ENCODE data around the gene PIP5K1B.
"Not testable (repeated sequence)": the region's sequence is repeated elsewhere in the genome, so short reads cannot be mapped to it uniquely, and the experiment has no call there.

The PIP5K1B gene, protein sequence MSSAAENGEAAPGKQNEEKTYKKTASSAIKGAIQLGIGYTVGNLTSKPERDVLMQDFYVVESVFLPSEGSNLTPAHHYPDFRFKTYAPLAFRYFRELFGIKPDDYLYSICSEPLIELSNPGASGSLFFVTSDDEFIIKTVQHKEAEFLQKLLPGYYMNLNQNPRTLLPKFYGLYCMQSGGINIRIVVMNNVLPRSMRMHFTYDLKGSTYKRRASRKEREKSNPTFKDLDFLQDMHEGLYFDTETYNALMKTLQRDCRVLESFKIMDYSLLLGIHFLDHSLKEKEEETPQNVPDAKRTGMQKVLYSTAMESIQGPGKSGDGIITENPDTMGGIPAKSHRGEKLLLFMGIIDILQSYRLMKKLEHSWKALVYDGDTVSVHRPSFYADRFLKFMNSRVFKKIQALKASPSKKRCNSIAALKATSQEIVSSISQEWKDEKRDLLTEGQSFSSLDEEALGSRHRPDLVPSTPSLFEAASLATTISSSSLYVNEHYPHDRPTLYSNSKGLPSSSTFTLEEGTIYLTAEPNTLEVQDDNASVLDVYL

DNA sequence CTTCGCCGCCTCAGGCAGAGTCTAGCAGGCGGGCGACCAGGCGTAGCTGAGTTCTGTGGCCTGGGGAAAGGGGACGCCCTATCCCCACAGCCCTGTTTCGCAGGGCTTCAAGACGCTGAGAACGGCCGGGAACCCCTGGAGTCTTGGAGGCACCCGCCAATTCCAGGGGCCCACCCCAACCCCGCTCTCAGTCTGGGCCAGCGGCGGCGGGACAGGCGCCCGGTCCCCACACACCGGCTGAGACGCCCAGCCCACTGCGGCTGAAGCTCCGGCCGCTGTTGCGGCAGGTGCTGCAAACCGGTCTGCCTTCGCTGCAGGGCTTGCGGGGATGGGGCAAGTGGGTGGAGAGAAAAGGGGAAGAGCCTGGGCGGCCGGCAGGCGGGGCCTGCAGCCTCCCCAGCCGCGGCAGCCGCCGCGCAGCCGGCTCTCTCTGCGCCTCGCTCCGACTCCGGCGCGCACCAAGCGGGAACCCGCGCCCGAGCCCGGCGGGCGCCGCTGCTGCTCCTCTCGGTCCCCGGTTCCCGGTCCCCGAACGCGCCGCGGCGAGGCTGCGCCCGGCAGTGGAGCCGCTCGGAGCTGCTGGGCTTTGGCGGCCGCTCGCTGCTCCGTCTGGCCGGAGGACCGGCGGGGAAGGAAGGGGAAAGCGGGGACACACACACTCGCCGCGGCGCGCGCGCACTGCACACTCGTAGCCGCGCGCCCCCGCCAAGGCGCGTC lies at the start of gene PIP5K1B:
Gene PIP5K1B, plus strand, starts transcription at position 427 of the 717 bp plus-strand sequence. CDS start 117,375 bp downstream, outside the sequence.
- peak; percentile 61 for DNase-seq

DNA sequence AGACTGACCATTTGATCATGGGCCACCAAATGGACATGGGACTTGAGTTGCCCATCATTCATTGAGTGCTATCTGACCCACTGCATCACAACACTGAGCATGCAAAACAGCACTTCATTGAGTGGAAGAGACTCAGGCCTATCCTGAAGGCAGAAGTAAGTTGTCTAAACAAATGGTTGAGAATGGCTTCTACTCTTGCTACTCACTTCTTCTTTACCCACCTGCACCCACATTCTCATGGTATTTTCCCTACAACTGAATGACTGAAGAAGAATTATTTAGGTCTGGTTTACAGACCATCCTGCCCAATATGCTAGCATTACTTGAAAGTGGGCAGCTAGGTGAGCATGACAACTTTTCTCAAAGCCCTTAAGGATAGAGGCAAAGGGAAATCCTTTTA lies 41.0 kb upstream of the PIP5K1B start:
- no peak for DNase-seq

DNA sequence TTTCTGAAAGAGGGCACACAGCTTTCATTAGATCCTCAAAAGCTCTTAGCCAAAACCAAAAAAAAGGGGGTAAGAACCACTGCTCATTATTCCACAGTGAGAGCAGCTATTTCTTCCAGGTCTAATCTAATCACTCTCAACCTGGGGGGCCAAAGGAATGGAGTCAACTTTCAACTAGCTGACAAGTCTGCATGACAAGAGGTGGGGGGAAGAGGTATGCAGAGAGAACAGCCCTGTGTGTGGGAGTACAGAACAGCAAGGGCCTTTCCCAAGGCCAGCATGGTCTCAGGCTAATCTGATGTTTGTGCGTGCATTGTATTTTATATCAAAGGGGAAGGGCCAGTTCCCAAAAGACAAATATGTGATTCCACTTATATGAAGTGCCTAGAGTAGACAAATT lies 36.9 kb upstream of the PIP5K1B start:
- DNase-seq: no peak

DNA sequence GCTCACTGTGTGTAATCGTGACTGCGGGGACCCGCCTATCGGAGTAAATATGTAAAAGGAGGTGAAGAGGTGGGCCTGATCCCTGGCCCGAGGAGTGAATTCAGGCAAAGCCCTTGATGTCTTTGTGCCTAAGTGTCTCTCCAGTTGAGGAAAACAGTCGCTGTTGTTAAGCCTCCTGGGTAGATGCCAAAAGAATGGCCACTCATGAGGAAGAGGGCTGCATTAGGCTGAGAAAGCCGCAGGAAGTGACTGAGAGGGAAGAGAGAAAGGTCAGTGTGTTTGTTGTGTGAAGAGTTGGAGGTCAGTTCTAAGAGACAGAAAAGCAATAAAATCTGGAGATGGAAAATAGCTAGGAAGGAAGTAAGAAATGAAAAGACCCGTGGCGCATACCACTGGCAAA lies 35.8 kb upstream of the PIP5K1B start:
- DNase-seq: no peak

DNA sequence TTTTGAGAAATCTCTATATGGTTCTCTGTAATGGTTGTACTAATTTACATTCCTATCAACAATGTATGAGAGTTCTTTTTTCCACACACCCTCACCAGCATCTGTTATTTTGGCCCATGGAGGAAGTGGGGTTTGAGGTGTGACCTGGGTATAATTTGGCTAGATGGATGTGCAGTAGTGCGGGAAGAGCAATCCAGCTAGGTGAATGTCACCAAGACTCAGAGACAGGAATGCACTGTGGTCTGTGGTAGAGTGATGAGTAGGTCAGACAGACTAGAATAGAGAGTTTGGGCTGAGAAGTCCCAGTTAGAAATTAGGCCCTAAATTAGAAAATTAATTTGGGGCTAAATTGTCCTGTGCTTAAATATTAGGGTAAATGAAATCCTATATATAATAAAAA lies 32.8 kb upstream of the PIP5K1B start:
- DNase-seq: no peak

DNA sequence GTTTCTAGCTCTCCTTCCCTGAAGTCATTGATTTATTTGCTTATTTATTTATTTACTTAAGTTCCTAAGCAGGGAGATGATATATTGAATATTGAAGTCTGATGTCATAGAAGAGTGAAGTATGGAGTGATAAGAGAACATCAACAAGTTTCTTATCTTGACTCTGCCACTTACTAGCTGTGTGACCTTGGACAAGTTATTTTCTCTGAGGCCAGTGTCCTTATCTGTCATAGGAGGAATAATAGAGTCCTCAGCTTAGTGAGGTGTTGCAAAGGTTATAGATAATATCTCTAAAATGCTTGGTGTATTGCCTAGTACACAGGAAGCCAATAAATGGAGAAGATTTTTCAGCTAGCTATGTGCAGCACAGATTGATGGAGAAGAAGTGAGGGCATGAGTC lies 32.4 kb upstream of the PIP5K1B start:
- DNase-seq: no peak

DNA sequence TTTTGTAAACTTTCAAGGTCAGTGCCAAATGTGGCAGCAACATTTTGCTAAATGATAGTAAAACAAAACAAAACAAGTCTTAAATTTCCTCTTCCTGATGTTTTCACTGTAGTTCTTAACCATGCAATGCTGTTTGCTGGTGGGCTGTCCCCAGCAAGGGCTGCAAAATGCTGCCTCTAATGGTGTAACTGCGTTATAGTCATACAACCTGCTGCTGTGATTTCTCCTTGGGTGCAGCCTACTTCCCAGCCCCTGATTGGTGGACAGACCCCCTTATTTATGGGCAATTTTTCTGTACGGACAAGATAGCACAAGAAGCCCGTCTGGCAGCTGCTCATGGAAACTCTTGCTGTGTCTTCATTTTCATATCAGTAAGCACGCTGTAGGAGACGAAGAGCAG lies 26.6 kb upstream of the PIP5K1B start:
- DNase-seq: no peak

DNA sequence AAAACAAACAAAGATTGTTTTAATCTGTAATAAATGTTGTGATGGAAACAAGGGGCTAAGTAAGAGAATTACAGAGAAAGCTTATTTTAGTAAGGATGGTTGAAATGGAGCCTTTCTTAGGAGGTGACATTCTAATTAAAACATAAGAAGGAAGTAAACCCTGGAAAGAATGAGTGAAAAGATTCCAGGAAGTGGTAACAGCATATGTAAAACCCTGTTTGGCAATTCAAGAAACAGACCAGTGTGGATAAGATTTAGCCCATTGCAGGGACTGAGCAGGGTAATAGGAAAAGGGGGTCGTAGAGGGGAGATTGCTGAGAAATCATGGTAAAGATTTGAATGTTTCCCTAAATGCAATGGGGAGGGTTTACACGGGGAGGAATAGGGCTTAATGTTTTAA lies 21.6 kb upstream of the PIP5K1B start:
- DNase-seq: no peak

DNA sequence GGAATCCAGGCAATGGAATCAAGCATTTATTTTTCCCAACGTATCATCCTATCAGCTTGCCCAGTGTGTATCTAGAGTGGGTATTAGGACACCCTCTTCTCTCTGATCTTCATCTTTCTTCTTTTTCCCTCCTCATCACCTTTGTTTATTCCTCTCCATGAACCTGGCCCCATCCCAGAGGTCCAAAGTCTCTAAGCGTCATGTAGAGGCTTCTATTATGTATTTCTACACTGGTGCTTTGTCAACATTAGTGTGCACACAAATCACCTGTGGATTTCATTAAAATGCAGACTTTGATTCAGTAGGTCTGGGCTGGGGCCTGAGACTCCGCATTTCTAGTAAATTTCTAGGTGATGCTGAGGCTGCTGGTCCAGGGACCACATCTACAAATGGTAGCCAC lies 19.8 kb upstream of the PIP5K1B start:
- DNase-seq: no peak

DNA sequence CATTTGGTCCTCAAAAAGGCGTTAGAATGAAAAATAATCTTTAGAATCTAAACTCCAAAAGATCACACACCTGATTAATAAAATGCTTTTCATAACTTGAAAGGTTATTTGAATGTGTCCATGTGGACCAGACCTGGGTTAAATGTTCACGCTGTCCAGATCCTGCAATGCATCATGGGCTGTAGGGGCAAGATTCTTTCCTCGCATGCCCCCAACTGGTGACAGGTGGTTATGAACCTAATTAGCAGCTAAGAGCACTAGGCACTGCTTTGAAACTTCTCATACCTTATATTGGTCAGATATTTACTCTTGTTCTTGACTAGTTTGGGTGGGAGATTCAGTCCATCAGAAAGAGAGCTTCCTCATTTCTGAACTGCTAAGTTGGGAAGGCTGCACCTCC lies 19.3 kb upstream of the PIP5K1B start:
- DNase-seq: no peak

DNA sequence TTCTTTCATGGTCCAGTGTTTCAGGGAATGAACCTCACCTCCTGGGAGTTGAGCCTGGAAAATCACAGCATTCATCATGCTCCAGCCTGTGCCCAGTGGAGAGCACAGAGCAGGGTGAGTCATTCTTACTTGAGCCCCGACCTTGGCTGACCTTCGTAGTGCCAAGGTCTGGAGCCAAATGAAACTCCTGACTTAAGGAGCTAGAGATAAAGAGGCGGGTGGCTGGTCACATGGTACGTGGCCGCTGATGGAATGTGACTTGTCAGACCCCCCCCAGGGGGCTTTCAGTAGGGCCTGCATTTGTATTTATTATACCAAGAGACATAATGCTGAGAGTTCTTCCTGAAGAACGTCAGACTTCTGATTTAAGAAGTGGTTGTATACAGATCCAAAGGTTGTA lies 15.0 kb upstream of the PIP5K1B start:
- no peak for DNase-seq

DNA sequence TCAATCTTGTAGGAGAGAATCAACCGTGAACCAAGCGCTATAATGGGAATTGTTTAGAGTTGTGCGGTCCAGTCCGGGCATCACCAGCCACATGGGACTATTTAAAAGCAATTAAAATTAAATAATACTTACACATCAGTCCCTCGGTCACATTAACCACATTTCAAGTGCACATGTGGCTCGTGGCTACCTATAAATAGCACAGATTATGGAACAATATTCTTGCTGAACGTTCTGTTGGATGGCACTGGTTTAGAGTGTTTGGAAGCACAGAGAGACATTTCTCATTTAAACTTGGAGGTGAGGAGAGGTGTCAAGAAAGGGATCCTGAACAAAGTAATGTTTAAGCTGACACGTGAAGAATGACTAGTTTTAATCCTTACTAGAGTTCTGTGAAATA lies 12.5 kb upstream of the PIP5K1B start:
- no peak for DNase-seq

DNA sequence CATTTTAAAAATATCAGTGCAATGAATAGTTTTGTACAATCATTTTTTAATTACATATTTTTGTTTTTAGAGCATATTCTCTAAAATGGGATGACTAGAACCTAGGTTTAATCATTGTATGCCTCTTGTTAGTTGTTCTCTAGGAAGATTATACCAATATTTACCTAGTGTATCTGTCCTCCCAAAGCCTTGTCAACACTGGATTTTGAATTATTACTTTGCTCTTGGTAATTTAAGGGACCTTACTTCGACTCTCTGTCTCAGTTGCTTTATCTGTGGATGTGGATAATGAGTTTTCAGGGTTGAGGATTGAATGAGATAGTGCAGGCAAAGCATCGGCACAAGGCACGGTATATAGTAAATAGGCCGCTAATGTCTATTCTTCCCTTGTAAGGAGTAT lies 10.9 kb upstream of the PIP5K1B start:
- no peak for DNase-seq

DNA sequence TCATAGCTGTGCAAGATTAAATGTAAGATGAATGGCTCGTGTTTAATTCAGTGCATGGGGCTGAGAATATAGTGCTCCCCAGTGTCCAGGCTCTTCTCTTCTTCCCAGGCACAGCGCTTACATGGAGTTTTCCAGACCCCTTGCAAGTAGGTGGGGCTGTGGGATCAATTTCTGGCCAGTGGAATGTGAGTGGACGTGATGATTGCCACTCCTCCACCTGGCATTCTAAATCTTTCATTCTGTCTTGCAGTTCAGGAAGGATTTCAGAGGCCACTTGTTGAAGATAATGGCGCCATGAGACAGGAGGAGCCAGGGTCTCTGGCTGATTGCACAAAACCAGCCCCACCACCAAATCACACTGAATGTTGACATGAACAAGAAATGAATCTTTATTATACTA lies 7.2 kb upstream of the PIP5K1B start:
- DNase-seq: no peak

DNA sequence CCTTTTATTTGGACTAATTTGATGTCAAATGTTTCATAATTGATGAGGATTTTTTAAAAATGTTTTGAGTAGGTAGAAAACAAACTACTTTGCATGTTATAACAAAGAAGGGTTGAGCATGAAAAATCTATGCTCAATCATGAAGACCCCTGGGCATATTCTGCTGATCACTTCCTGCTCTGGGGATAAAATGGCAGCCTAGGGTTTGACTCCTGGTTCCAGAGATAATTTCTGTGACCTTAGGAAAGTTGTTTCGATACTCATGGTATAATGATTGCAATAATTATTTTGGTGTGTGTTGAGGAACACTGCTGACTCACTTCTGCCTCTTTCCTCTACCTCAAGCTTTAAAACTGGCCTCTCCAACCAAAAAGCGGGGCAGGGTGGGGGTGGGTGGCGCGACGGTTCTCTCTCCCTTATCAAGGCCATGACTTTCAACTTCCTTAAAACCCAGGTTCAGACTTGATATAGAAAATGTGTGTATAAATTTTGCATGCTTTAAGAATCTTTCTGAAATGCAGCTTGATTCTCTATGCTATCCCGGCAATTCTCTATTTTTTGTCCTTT lies 6.0 kb upstream of the PIP5K1B start:
- DNase-seq: no peak

DNA sequence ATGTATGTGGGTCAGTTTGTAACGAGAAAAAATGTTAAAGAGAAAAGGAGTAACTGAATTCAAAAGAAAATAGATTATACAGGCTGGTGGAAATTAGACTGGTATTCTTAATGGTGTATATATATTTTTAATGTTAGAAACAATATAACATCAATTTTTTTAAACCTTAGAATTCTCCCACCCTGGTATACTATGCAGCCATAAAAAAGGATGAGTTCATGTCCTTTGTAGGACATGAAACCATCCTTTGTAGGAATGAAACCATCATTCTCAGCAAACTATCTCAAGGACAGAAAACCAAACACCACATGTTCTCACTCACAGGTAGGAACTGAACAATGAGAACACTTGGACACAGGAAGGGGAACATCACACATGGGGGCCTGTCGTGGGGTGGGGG lies 5.4 kb upstream of the PIP5K1B start:
- DNase-seq: not testable (repeated sequence)

DNA sequence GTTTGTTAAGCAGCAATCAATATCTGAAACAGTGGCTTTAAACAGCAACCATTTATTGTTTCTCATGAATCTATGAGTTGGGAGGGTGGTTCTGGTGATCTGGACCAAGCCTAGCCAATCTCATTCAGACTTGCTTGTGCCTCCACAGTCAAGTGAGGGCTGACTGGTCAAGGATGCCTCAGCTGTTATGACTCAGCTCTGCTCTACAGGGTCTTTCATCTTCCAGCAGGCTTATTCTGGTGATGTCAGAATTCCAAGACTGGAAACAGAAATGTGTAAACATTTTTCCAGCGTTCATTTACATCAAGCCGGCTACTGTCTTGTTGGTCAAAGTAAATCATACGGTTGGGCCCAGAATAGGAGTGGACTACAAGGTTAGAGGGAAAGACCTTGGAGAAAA lies 2.5 kb upstream of the PIP5K1B start:
- no peak for DNase-seq

DNA sequence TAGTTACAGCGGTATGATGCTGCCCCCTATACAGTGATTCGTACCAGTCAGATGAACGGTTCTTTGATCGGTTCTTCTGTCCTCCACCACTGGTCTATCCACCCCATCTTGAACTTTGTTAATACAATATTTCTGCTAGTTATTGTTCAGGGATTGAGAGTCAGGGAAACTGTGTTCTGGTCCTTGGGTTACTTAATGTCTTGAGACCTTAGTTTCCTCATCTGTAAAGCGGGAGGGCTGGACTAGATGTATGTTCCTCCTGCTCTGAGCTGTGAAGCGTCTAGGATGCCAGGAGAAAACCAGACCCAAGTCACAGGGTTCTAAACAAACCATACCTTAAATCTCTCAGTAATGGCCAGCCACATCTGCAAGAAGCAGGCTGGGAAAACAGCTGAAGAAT lies 1.4 kb upstream of the PIP5K1B start:
- no peak for DNase-seq

DNA sequence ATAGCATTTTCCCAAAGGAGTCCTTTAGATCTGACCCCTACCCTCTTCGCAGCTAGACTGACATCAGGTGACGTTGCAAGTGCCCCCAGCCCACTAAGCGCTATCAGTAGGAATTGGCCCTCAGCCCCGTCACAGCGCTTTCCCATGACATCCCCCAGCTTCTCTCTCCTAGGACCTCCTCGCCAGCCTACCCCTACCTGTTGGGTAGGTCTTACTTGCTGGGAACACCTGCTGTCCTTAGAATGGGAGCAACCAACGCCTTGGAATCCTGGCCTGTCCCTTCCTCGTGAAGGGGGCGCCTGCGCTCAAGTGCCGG lies 584 bp upstream of the PIP5K1B start:
- DNase-seq: no peak

DNA sequence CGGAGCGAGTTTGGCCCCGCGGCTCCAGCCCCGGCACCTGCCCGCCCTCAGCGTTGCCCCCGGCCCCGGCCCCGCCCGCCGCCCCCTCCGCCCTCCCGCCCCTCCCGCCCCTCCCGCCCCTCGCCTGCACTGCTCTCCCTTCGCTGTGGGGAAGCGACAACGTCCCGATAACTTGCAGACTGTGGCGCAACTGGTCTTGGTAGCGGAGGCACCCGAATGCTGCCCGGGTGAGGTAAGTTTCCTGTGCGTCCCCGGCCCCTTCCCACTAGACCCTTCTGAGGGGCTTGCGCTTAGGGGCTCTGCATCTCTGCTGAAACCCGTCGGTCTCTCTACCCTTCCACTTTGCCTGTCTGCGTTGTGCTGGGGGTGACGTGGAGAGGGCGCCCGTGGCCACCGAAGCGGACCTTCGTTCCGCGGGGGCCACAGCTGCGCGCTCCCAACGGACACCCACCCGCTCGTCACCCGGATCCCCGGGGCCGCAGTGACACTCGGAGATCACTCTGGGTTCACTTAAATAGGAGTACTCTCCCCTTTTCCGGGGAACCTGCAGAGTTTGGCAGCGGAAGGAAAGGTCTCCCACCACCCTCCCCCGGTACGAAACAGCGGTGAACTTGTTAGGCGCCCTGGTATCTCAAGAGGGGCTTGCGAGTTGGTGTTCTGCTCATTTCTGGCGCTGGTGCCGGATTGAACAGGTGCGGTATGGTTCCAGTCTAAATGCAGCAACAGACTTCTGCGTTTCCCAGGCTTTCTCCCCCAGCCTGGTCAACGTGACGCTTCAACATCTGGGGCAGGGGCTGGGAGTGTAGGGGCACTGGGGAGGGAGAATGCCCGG lies 707 bp downstream of the PIP5K1B start:
- no peak for DNase-seq

DNA sequence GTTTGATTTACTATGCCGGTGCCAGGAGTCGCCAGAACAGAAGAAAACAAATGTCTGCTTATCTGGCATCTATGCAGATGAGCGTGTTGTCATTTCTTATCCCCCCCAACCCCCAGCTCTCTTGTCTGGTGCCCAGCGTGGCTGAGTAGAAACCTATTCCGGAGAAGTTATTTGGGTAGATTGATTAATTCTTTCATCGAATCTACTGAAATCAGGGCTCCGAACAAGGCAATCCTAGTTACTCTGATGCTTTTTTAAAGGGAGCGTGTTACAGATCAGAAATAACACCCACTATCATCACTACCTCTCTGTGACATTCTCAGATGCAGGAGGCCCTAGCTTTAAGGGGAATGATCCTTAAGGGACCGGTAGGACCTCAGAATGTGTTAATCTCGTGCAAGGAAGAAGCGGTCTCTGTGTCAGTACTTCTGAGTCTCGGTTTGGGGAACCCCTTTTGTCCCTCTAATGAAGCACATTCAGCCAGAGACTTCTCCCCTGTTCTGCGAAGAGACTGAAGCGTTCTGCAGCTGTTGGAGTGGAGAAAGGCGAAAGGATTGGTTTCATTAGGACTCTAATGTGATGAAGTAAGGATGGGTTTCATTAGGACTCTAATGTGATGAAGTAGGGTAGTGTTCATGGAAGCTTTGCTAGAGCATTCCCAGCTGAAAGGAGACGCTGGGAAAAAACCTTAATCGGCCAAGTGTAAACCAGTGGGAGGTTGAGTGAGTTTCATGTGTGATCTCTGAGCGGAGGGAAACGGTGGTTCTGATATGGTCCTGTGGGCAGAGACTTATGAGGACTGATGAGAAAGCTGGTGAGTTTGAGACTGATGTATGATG lies 1.5 kb downstream of the PIP5K1B start:
- DNase-seq: no peak

DNA sequence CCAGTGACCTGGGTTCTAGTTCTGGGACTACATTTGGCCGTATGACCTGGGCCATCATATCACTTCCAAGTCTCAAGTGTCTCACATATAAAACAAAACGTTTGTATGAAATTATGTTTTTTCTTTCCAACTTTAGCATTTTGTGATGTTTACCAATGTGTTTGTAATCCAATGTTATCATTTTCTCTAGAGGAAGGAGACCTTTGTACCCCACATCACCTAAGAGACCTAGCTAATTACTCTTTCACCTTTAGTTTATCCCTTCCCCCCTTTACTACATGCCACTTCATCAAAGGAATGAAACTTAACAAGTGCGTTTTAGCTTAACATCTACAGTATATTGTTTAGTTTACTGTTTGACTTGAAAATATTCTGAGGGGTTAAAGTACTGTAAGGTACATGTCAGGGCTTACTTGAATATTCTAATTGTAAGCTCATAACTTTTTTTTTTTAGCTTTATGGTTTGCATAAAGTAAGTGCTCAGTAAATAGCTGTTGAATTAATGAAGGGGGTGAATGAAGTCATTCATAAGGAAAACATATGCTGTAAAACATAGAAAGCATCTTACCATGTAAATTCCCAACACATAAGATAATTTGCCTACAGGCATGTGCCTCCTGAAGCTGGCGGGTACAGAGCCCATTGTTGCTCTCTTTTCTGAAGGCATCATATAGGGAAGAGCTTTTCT lies 2.9 kb downstream of the PIP5K1B start:
- no peak for DNase-seq

Data from KG1 (cell line).